GM12864 (cell line): Measurements from ENCODE around the gene DISC1.

Experiments used
- DNase-seq: peaks from one replicate; pipeline ENCODE4 v3.0.0-alpha.2; 2011; ENCODE audit warnings: low read depth
- H3K4me3 ChIP-seq: 2 replicates; pipeline ENCODE4 v1.5.1; 2011; ENCODE audit warnings: mild to moderate bottlenecking, low read depth, low read length, control low read depth
- CTCF ChIP-seq: IDR thresholded peaks from 2 replicates; pipeline ENCODE4 v1.5.1; 2011; ENCODE audit warnings: low read depth, mild to moderate bottlenecking, moderate library complexity, low read length, control low read depth, inconsistent platforms; ENCODE audit errors: missing control alignments

Gene DISC1

GRCh38 chr1:231855926-231856325 is 229.3 kb downstream of the DISC1 start:
- TF ChIP-seq CTCF: no peak
- DNase-seq: no peak
- no peak overlapping the region for H3K4me3 ChIP-seq

- no peak for TF ChIP-seq CTCF
- DNase-seq: no peak
- no peak overlapping the region for H3K4me3 ChIP-seq
Observed at GRCh38 chr1:231856426-231856825, 229.8 kb downstream of the DISC1 start.

GRCh38 chr1:231856894-231857293 is 230.3 kb downstream of the DISC1 start:
- no peak for TF ChIP-seq CTCF
- H3K4me3 ChIP-seq: no peak overlapping the region
- no peak for DNase-seq

- no peak for DNase-seq
- H3K4me3 ChIP-seq: no peak overlapping the region
- TF ChIP-seq CTCF: no peak
Observed at GRCh38 chr1:231857609-231858135, 231.1 kb downstream of the DISC1 start.

- TF ChIP-seq CTCF: no peak
Observed at GRCh38 chr1:231860221-231861088, 233.9 kb downstream of the DISC1 start.

GRCh38 chr1:231861541-231862481 is 235.2 kb downstream of the DISC1 start:
- no peak overlapping the region for H3K4me3 ChIP-seq
- TF ChIP-seq CTCF: no peak
- DNase-seq: no peak

More at GRCh38 chr1:231860221-231861088, 233.9 kb downstream of the DISC1 start:
- no peak overlapping the region for H3K4me3 ChIP-seq
- DNase-seq: no peak
